Islet precursor cell (in vitro differentiated cells): ENCODE data around the gene STXBP2.

Experiments used
- DNase-seq: peaks from one replicate; pipeline ENCODE4 v3.0.0-alpha.2; 2018

The STXBP2 gene

GRCh38 chr19:7614859-7615741 lies 21.8 kb upstream of the STXBP2 start:
- DNase-seq, result no peak

DNA sequence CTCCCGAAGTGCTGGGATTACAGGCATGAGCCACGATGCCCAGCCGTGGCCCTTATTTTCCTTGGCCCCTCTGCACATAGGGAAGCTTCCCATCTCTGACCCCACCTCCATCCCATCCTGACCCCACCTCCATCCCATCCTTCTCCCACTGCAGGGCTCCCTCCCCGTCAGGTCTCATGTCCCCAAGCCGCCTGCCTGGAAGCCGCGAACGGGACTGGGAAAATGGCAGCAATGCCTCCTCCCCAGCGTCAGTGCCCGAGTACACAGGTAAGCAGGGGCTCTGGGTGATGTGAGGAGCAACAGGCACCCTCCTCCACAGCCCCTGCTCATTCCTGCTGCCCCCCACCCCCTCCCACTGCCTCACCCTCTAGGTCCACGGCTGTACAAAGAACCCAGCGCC lies 19.7 kb upstream of the STXBP2 start:
- DNase-seq, result no peak

DNA sequence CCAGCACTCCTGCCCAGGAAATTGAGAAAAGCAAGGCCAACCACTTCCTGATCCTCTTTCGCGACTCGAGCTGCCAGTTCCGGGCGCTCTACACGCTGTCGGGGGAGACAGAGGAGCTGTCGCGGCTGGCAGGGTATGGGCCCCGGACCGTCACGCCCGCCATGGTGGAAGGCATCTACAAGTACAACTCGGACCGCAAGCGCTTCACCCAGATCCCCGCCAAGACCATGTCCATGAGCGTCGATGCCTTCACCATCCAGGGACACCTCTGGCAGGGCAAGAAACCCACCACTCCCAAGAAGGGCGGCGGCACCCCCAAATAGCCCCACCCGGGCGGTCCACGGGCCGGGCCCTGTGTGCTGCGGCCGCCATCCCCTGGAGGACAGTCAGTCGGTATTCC lies 19.2 kb upstream of the STXBP2 start:
- no peak for DNase-seq

- no peak for DNase-seq
These were observed 18.6 kb upstream of the STXBP2 start for GRCh38 chr19:7618348-7618747.

DNA sequence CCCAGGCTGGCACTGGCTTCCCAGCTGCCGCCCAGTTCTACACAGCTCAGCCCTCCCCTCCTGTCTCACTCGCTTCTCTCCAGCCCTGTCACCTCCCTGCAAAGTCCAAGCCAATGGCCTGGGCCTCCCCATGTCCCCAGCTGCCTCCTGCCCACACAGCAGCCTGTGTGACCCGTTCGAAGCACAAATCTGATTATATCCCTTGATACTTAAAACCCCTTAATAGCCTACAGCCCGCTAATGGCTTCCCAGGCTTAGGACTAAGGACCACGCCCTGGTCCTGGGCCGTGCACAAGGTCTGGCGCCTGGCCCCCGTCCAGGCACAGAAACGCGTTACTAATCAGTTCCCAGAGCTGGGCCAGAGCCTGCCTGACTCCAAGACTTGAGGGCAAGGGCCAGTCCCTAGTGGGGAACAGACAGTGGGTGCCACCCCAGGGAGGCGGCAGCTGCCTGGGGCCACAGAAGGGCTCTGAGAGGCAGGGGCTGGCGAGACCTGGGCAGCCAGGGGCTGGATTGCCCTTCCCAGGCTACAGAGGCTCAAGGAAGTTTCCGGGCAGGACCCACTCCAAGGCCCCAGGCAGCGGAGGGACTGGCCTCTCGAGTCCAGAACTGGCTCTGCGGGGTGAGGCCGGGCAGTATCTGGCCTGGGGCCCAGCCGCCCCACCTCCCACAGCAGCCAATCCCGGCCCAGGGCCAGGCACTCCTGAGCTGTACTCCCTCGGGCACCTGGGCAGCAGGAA lies 18.0 kb upstream of the STXBP2 start:
- DNase-seq, result peak; percentile 68

GRCh38 chr19:7619671-7620441 lies 17.1 kb upstream of the STXBP2 start:
- no peak for DNase-seq

DNA sequence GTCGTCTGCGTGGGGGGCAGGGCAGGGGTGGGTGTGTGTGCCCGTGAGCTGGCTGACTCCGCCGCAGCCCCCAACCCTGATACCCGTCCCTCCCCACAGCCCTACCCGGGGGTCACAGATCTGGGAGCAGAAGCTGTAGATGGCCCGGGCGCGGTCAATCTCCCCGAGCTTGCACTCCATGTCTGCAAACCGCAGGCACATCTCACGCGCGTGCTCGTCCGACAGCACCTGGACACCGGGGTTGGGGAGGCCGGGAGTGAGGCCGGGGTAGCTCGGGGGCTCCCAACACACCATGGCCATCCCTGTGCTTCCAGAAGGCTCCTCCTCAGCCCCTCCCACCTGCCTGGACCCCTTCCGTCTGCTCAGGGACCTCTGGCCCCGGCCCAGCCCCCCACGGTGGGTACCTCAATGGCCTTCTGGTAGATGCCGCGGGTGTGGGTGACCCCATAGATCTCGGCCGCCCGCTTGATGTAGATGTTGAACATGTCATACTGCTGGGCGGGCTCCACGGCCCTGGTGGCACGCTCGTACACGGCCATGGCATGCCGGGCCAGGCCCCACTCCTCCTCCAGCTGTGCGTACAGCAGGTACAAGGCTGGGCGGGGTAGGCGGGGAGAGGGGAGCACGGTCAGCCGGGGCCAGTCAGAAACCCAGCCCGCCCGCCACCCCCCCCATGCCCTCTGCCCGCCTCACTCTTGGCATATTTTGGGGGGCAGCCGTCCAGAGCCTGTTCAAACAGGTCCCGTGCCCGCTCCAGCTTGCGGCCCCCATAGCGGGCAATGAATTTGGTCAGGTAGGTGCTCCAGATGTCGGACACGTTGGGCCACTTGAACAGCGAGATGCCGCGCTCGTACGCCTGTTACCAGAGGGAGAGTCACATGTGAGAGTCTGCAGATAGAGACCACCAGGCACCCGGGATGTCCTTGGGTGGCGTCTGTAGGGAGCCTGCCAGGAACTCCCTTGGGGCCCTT lies 16.2 kb upstream of the STXBP2 start:
- no peak for DNase-seq

DNA sequence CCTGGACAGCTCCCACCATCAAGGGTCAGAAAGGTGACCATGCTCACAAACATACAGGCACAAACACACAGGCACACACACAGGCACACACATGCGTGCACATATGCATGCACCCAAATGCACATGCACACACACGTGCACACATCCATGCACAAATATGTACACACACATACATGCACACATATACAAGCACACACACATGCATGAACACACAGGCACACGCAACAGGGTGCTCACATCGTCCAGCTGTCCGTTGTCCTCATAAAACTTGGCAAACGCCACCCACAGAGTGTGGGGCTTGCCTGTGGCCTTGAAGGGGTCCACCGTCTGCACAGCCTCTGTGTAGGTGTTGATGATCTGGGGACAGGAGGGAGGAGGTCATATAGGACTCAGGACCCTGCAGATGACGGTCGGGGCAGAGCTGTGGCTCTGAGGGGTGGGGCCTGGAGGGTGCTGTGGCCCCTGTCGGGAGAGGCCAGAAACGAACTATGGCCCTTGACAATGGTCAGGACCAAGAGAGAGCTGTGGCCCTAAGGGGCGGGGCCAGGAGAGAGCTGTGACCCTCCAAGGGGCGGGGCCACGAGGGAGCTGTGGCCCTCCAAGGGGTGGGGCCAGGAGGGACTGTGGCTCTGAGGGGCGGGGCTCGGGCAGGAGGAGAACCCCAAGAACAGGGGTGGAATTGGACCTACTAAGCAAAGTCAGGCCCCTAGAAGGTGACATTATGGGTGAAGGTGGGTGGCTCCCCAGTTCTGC lies 13.8 kb upstream of the STXBP2 start:
- no peak for DNase-seq

DNA sequence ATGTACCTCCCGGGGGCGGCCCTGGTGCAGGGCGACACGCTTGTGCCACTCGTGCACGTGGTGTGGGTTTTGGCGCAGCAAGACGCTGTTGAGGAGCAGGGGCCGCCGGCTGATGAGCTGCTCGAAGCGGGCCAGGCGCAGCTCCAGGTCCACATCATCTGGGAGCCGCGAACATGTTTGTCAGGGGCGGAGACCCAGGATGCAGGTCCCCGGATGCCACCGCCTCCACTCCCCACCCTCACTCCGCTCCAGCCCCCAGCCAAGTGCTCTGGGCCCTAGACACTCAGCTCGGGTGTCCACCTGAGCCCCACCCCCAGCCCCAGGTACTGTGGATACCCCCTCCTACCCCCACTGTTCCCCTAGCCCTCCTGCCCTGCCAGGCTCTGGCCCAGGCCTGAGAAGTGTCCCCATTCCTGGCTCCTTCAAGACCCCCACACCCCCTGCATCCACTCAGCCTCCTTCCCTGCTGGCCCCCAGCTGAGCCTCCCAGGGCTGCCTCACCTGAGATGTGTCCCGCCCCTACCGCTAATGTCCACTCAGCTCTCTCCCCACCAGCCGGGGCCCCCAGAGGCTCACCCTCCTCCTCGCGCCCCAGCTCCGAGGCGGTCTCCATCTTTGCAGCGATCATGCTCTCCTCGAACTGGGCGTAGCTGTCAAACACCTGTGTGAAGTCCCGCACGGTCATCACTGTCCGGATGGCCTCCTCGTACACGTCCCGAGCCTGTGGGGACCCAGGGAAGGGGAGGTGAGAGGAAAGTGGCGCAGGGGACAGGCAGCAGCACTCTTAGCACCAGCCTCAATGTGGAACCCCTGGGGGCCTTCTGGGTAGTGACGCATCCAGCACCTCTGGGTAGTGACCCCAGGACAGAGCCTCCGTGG lies 12.9 kb upstream of the STXBP2 start:
- DNase-seq, result no peak

GRCh38 chr19:7624810-7625209 lies 12.1 kb upstream of the STXBP2 start:
- DNase-seq, result no peak

- no peak for DNase-seq
These were observed 11.0 kb upstream of the STXBP2 start for GRCh38 chr19:7625763-7626372.

GRCh38 chr19:7627166-7627565 lies 9.7 kb upstream of the STXBP2 start:
- DNase-seq, result no peak

GRCh38 chr19:7628589-7629311 lies 8.2 kb upstream of the STXBP2 start:
- DNase-seq, result no peak

DNA sequence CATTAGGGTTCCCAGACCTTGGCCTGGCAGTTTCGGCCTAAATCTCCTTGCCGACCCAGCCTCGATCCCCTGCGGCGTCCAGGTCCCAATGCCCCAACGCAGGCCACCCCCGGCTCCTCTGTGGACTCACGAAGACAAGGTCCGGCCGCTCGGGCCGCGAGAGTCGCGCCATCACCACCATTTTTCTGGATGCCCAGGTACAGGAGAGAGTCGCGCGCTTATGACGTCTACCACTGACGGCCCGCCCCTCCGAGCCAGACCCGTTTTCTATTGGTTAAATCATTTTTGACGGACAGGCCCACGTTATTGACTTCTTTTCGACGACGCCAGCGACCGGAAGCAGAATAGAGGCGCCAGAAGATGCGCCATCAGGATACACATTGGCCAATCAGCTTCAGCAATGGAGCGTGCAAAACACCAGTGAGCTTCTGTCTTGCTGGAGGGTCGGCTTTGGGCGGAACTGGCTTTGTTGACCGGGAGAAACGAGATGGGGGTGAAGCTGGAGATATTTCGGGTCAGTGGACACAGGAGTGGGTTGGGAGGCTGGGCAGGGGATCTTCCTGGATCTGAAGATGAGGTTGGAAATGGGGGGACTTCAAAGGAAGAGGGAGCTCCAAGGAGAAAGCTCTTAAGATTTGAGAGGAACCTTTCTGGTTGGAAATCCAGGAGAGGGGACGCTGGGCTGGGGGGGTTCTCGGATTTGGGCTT lies 7.4 kb upstream of the STXBP2 start, which contains the start of the genes PET100 and XAB2:
TSS of gene PET100 (plus strand) at position 447 of the 708 bp plus-strand sequence. CDS start at position 488, 41 bp downstream.
TSS of gene XAB2 (minus strand) at position 199 of the 708 bp plus-strand sequence. CDS start at position 181, 18 bp downstream.
- peak; percentile 99 for DNase-seq

DNA sequence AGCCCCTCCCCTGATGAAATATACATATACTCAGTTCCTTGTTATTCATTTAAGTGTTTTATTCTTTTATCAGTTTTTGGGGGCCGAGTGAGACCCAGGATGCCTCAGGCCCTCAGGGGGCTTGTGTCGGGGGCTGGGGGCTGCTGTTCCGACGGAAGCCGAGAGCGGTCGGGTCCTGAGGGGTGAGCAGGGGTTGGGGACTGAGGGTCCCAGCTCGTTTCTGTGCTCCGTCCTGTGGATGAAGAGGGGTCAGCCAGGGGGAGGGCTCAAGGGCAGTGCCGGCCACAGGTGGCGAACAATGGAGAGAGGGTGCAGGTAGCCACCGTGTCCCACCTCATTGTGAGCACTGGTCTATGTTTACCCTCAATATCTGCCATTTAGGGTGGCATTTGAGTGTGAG lies 5.3 kb upstream of the STXBP2 start:
- DNase-seq, result no peak

DNA sequence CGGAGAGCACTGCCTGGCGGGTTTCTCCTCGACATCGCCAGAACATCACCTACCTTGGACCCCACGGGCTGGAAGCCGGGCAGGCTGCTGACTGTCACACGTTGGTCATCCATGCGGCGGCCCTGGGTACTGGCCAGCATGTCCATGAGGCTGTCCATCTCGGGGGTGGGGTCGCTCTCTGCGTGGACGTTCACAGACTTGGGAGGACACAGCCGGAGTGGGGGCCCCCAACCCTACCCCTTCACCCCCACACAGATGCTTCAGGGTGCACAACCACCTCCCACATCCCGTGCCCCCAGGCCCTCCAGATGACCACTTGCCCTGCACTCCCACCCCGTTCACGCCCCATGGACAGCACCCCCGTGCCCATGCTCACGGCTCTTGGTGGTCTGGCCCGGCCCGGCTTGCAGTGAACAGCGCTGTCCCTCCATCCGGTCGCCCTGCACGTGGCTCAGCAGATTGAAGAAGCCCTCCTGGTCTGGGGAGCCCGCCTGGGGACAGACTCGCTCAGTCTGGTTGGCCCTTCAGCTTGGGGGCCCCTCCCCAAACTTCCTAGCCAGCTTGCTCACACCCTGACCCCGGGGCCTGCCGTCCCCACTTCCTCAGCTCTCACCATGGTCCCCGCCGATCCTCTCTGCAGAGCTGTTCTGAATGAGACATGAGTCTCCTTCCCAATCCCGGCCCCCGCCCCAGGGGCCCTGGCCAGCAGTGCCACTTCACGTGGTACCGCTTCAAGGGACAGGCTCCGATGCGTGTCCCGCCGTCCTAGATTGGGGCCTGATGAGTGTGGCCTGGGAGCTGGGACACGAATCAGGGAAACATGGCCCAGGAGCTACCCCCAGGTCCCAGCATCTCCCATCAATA lies 4.3 kb upstream of the STXBP2 start:
- DNase-seq, result no peak

GRCh38 chr19:7633698-7634097 lies 3.2 kb upstream of the STXBP2 start, which contains the start of gene PCP2:
PCP2 (minus strand) TSS chr19:7633719; CDS start chr19:7633457, 262 bp downstream.
- no peak for DNase-seq
